Mucosa of gallbladder (tissue), 1 donor: ENCODE measurements around the gene UGT1A6. TPM values are rescaled to one million over a fixed set of nuclear protein-coding genes. Genes with fewer than 3 reads are reported as not detected.
A peak's percentile ranks its signal among the peaks of the same experiment; 100 is the strongest.
"Not testable (repeated sequence)": the region's sequence is repeated elsewhere in the genome, so short reads cannot be mapped to it uniquely, and the experiment has no call there.

ENCODE experiments used
- DNase-seq: peaks from one replicate; pipeline ENCODE4 v3.0.0-alpha.2; 2020; ENCODE audit warnings: low spot score
- total RNA-seq: library from RNA; stranded (reverse); gene quantifications from one replicate; pipeline ENCODE4 v1.2.1, GENCODE V29; 2021
- donor health status: DM: no; HTN: no; CAD: no.

UGT1A6 gene
- total RNA-seq, result 6.3 TPM

GRCh38 chr2:233692648-233693047 lies at the start of gene UGT1A6:
Gene UGT1A6 (plus strand): TSS chr2:233692890. CDS start chr2:233693005, 115 bp downstream.
- DNase-seq, result no peak

GRCh38 chr2:233643128-233643527 lies 49.6 kb upstream of the UGT1A6 start:
- no peak for DNase-seq

DNA sequence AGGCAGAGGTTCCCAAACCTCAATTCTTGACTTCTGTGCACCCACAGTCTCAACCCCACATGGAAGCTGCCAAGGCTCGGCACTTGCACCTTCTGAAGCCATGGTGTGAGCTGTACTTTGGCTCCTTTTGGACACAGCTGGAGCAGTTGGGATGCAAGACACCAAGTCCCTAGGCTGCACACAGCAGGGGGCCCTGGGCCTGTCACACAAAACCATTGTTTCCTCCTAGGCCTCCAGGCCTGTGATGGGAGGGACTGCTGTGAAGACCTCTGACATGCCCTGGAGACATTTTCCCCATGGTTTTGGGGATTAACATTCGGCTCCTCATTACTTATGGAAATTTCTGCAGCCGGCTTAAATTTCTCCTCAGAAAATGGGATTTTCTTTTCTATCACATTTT lies 46.7 kb upstream of the UGT1A6 start:
- DNase-seq, result not testable (repeated sequence)

- no peak for DNase-seq
Observed at GRCh38 chr2:233650981-233651380, 41.7 kb upstream of the UGT1A6 start.

GRCh38 chr2:233651430-233651829 lies 41.3 kb upstream of the UGT1A6 start:
- no peak for DNase-seq

DNA sequence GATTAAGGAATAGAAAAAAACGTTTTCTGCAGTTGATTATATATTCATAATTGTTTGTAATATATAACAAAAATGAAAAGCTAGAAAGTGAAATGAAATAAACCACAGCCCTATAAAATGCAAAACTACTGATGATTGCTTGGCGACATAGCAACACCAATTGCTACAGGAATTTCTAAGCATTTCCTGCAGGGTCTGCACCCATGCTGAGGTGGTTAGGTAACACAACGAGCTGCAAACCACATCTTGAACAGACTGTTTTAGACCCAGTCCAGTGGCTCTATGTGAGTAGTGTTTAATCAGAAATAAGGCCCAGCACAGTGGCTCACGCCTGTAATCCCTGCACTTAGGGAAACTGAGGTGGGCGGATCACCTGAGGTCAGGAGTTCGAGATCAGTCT lies 38.2 kb upstream of the UGT1A6 start:
- DNase-seq, result no peak

DNA sequence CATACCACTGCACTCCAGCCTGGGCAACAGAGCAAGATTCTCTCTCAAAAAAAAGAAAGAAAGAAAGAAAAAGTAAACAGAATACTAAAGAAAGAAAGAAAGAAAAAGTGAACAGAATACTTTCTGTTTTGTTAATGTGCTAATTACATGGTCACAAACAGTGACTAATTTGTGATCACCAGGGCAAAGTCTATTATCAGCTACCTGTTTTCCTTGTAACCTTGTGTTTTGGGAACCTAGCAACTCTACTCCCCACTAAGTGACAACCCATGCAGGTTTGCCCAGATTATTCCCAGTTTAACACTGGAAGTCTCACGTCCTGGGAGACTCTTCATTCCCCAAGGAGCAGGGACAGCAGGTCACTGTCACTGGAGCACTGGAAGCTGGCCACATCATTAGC lies 37.6 kb upstream of the UGT1A6 start:
- DNase-seq, result no peak

GRCh38 chr2:233655943-233656342 lies 36.7 kb upstream of the UGT1A6 start:
- not testable (repeated sequence) for DNase-seq

- no peak for DNase-seq
Observed at GRCh38 chr2:233656443-233656842, 36.2 kb upstream of the UGT1A6 start.

DNA sequence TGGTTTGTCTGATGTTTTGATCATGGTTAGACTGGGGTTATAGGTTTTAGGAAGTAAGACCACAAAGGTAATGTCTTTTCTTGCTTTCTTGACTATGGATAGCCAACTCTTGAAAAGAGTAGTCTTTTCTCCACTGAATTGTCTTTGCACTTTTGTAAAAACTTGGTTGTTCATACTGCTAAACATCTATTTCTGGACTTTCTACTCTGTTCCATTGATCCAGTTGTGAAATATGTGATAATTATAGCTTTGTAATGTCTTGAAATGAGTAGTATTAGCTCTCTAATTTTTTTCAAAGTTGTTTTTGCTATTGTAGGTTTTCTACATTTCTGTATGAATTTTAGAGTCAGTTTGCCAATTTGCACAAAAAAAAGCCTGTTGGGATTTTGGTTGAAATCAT lies 34.1 kb upstream of the UGT1A6 start:
- no peak for DNase-seq

DNA sequence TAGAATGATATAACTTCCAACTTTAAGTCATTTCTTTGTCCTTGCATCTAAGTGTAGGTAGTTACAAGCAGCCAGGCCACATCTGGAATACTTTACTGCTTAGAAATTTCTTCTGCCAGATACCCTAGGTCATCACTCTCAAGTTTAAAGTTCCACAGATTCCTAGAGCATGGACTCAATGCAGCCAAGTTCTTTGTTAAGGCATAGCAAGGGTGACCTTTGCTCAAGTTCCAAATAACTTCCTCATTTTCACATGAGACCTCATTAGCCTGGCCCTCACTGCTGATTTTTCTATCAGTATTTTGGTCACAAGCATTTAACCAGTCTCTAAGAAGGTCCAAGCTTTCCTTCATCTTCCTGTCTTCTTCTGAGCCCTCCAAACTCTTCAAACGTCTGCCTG lies 28.8 kb upstream of the UGT1A6 start:
- no peak for DNase-seq

- DNase-seq, result peak; percentile 46
Observed at GRCh38 chr2:233668605-233669260, 24.0 kb upstream of the UGT1A6 start.

- DNase-seq, result no peak
Observed at GRCh38 chr2:233671290-233672161, 21.2 kb upstream of the UGT1A6 start, which contains the start of gene UGT1A9. Gene UGT1A9 (plus strand): TSS chr2:233671898. CDS start chr2:233671935, 37 bp downstream.

DNA sequence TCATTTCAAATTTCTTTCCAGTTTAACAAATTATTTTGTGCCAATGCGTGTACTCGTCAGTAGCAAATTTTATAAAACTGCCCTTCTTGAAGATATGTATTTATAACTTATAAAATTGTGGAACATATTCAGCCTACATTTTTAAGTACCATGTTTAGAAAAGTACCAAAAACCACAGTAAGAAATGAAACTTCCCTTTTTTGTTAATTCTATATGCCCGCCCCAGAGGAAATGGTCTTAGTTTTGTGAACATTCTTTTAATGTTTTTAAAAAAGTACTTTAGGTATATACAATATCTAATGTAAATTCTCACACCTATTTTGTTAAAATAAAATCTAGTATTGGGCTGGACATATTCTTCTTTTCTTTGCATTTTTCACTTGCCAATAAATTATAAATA lies 19.8 kb upstream of the UGT1A6 start:
- DNase-seq, result no peak

DNA sequence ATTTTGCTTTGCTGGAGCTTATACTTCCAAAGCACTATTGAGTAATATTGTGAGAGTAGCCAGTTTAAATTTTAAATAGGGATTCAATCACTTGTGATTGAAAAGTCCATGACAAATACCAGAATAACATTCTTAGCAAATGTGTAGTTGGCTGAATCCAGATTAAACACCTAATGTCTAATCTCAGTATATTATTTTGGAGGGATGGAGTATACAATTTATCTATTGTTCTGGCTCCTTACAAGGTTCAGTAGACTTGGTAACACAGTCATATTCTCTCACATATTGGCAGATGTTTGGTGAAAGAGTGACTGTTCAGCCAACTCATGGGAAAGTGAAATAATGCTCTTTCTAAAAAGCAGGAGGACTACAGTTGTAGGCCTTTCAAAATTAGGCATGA lies 18.8 kb upstream of the UGT1A6 start:
- DNase-seq, result no peak

DNA sequence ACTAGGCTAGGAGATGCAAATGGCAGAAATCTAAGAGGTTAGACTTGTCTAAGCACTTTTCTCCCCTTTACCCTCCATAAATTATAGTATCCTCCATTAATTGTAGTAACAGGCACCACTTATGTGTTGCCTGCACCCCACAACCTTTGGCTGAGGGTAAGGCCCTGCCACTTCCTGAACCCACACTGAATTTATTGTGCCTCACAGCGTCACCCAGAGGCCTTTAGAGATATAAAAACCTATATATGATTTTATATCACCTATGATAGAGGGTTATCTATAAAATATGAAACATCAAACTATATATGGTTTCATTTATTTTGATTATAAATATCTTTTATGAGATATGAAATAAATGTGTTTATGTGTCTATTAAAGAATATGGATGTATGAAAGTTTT lies 18.4 kb upstream of the UGT1A6 start:
- DNase-seq, result no peak

DNA sequence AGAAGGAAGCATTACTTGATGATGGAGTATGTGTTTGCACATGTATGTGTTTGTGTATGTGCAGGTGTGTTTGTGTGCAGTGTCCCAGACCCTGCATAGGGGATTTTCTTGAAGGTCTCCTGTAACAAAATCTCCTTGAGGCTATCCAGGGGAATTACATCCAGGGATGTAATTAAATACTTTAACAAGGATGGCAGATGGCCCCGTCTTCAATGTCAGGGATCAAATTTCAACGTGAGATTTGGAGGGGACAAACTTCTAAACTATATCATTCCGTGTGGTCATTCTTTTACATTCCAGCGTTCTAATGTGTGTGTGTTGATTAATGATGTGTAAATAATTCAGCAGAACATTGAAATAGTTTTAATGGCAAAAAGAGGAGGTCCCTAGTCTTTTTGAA lies 17.7 kb upstream of the UGT1A6 start:
- DNase-seq, result no peak

- DNase-seq, result no peak
Observed at GRCh38 chr2:233676046-233676445, 16.6 kb upstream of the UGT1A6 start.

DNA sequence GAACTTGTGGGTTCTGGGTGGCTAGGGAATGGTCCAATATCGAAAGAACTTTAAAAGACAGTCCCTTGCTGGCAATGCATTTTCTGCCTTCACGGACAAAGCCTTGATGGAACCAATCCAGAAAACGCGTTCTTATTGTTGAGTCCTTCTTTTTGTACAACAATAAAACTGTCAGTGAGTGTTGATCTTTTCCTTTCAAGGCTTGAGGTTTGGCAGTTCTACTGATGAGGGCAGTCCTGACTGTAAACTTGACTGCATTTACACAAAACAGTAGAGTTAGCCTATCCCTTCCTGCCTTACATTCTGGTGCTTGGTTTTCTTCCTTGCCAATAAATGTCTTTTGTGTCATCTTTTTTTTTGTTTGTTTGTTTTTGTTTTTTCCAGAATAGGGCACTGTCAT lies 13.5 kb upstream of the UGT1A6 start:
- no peak for DNase-seq

DNA sequence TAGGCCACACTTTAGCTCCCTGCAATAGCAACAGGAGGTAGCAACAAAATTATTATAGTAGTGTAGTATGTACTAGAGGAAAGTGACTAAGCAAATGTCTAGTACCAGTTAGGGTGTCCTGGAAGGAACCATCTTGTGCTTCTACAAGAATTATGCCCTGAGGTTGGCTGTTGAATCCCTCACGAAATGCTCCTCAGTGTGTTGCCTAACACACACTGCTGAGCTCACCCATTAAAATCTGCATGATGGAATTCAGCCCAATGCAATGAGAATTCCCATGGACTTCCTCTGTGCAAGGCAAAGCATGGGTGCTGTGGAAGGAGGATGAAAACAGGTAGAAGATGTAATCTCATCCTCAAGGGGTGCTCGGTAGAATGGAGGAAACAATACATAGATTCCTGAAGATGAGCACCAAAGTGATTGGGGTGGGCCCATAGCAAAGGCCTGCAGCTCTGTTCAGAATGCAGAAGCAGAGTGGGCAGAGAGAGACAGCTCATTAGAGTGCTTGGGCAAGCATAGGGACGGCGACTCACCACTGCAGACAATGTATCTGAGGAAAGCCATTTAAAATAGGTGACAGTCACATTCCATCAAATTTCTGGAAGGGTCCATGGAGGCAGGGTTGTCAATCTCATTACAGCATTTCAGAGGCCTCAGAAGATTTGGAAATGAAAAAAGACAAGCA lies 12.2 kb upstream of the UGT1A6 start:
- DNase-seq, result no peak

- DNase-seq, result no peak
Observed at GRCh38 chr2:233681521-233682099, 11.1 kb upstream of the UGT1A6 start, which contains the start of gene UGT1A7. Gene UGT1A7 (plus strand): TSS chr2:233681901. CDS start chr2:233681938, 37 bp downstream.

DNA sequence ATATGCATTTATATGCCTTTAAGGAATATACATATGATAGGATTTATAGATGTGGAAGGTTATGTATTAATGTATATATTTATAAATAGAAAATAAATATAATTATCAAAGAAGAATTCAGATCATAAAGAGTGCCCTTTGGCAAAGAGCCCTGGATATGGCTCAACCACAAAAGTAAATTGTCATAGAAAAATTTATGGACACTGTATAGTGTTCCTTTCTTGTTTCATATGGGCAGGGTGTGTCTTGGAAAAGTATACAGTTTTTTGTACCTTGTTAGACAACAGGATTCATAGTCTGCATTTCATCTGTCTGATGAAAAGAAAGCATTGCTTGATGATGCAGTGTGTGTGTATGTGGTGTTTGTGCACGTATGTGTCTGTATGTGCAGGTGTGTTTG lies 8.1 kb upstream of the UGT1A6 start:
- DNase-seq, result no peak
